GM21367 (cell line): ENCODE data around the gene ECT2L.

Experiments used
- ATAC-seq: cut with Tn5 transposase; IDR thresholded peaks from one replicate; pipeline ENCODE4 v1.9.1; 2021; ENCODE audit not compliant: unreplicated experiment

ECT2L gene

GRCh38 chr6:138805016-138805765 lies 9.3 kb downstream of the ECT2L start:
- no peak for ATAC-seq

- ATAC-seq: no peak
Measured at GRCh38 chr6:138806889-138807288, 11.0 kb downstream of the ECT2L start.

DNA sequence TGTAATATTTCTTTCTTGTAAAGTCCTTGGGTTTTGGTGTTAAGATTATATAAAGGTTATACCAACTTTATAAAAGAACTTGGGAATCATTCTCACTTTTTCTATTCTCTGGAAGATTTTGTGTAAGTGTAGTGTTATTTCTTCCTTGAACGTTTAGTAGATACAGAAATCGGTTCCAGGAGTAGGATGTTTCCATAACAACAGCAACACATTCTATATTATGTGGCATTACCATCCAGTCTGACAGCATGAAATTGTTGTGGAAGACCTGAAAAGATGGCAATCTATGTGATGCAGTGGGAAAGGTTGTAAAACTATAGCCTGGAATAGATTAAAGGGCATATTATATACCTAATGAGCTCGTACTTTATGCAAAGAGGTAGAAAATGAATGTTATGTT lies 13.8 kb downstream of the ECT2L start:
- no peak for ATAC-seq

DNA sequence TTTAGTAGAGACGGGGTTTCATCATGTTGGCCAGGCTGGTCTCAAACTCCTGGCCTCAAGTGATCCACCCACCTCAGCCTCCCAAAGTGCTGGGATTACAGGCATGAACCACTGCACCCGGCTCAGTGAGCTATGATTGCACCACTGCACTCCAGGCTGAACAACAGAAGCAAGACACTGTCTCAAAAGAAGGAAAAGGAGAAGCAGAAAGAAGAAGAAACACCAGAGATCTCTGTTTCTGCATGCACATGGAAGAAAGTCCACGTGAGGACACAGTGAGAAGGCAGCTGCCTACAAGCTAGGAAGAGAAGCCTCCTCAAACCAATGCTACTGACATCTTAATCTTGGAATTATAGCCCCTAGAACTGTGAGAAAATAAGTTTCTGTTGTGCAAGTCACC lies 16.0 kb downstream of the ECT2L start:
- no peak for ATAC-seq

DNA sequence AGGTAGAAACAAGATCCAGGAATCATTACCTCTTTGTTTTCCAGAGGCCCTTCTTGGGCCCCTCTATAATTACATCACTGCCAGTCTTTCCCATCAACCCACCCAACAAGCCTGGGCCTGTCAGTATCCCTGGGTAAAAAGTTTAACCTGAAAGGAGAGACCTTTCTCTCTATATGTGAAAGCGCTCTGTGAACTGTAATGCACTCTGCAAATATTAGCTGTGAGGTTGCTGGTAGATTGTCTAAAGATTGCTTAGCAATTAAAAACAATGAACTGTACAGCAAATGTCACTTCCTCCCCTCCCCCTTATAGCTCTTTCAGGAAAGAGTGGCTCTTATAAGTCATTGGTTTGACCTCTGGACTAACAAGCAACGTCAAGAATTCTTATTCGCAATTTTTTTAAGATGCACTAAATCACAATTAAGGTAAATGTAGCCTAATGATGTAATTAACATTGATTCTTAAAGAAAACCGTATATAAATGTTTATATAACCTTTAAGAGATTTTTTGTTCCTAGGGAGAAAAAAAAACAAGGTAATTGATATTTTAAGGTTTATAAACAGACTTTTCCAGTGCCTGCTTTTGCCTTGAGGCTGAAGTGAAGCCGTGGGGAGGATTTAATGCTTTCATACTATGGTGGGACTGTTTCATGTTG lies 18.4 kb downstream of the ECT2L start:
- no peak for ATAC-seq

DNA sequence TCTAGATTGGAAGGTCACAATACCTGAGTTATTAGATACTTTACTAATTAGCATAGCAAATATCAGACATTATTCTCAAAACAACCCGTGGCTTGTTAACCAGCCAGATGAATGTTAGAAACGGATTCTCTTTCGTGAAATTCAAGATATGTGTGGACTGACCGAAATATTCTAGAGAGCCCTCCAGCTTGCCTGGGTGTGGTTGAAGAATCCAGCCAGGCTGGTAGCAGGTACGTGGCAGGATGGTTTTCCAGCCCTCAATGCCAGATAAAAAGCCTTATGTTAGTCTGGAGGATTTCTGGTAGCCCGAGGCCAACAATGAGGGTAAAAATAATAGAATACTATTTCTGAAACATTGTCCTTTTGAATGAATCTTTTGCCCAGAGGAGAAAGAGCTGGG lies 19.3 kb downstream of the ECT2L start:
- no peak for ATAC-seq

DNA sequence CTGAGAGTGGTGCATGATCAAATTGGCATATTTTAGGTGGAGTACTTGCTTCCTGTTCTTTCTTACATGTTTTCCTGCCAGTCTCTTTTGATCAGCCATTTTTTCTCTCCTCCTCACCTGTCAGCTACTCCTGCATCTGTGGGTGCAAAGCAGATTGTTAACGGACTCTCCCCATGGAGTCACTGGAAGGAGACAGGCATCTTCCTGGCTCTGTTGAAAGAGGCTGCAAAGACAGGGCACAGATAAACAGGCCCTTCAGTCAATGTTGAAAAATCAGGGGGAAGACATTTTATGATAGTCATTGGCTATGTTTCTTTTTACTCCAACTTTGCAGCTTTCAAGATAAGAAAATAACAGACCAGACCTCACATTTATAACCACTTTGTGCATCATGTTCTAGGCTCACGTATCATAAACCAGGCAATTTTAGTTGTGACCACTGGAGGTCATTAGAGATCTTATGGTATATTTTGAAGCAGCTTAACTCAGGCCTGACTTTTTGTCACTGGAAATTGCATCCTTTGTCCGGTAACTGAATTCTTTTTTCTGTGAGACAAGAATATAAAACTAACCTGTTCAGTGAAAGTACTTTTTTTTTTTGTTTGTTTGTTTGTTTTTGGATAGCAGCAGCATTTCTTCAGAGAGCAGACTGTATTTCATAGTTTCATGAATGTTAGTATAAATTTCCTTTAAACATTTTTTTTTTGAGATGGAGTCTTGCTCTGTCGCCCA lies 20.1 kb downstream of the ECT2L start:
- no peak for ATAC-seq

DNA sequence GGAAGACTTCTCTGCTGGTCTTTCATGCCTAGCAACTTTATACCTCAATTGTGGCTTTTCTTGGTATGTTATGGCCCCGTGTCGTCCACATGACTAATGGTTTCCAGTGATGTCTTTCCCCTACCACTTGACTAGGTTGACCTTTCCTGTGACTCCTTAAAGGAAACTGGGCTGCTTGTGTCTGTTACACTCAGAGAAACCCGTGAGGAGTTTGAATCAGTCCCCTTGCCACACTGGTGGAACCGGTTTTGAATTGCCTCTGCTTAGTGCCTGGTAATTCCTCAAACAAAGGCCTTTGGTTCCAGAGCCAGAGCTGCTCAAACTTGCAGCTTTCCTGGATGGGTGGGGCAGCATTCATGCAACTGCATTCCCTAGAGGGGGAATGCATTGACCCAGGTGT lies 21.9 kb downstream of the ECT2L start:
- no peak for ATAC-seq

- peak; percentile 74 for ATAC-seq
Measured at GRCh38 chr6:138818496-138819194, 22.8 kb downstream of the ECT2L start.

DNA sequence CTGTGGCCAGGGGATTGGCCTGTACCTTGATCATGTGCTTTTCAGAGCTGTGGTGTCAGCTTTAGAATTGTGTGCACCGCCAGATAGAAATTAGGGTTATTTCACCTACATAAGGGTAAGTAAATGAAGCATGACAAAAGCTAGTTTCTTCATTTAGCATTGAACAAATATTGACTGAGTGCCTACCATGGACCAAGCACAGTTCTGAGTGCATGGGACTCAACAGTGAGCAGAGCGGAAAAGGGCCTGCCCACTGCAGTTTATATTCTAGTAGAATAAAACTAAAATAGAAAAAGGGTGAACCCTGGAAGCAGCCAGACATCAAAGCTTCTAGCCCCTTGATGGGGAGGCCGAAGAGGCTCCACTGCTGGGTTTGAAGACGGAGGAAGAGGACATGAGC lies 25.6 kb downstream of the ECT2L start:
- ATAC-seq: no peak

GRCh38 chr6:138824482-138825144 lies 28.7 kb downstream of the ECT2L start:
- ATAC-seq: no peak

- ATAC-seq: no peak
Measured at GRCh38 chr6:138830248-138830647, 34.4 kb downstream of the ECT2L start.

GRCh38 chr6:138832182-138832581 lies 36.3 kb downstream of the ECT2L start:
- no peak for ATAC-seq

DNA sequence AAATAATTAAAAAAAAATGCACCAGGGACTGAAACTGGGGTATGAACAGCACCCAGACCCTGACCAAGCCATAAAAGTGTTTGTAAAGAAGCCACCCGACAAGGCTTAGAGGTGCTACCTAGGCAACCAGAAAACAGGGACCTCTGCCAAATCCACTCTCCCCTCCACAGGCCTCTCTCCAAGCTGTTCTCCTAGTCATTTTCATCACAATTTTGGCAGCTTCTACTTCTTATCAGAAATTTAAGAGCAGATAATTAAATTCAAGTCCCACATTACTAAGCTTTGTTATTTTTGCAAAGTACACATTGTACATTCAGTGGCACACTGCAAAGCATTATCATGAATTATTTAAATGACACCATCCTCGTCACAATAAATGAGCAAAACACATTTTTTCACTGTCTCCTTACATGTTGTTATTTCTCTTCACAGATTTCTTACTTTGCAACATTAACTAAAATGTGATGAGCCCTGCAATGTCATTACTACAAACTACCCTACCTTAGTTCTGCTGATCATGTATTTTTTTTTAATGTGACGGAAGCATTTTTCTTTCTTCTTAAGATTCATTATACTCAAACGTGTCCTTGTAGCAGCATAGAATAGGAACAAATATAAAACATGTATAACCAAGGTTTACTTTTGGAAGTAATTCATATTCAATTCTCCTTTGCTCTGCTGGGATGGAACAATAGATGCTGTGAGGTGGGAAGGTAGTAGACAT lies 38.1 kb downstream of the ECT2L start:
- ATAC-seq: no peak

- ATAC-seq: no peak
Measured at GRCh38 chr6:138837246-138837645, 41.4 kb downstream of the ECT2L start.

DNA sequence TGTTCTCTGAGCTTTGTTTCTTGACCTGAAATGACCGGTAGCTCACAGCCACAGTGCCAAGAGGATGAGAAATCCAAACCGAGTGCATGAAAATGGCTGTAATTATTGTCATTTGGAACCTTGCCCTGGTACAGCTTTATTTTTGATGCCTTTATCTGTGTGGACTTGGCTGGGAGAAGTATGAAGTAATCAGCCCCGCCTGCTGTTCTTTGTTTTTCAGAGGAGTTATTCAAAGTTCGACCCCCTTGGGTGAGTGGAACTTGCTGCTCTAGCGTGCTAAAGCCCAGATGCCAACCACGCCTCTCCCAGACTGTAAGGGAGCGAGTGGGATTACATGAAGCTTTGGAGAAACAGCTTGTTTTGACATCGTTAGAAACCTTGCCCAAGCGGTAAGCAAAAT lies 48.3 kb downstream of the ECT2L start:
- no peak for ATAC-seq

- no peak for ATAC-seq
Measured at GRCh38 chr6:138847884-138848283, 52.0 kb downstream of the ECT2L start.

DNA sequence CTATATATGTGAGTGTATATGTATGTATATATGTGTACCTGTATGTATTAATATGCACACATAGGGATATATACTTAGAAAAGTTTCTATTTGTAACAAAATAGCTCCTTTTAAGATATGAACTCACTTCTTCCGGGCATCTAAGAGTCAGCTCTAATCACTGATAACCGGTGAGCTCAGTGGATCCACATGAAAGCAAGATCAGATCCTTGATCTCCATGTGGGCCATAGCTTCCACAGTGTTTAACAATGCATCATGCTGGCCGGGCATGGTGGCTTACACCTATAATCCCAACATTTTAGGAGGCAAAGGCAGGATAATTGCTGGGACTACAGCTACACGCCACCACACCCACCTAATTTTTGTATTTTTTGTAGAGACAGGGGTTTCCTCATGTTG lies 52.6 kb downstream of the ECT2L start:
- ATAC-seq: no peak

- no peak for ATAC-seq
Measured at GRCh38 chr6:138849791-138850190, 53.9 kb downstream of the ECT2L start.

GRCh38 chr6:138856654-138857053 lies 60.8 kb downstream of the ECT2L start:
- ATAC-seq: no peak
